ENCODE data around the gene MIF. TPM values are rescaled to one million over a fixed set of nuclear protein-coding genes. Genes with fewer than 3 reads are reported as not detected.
"Not testable (repeated sequence)": the region's sequence is repeated elsewhere in the genome, so short reads cannot be mapped to it uniquely, and the experiment has no call there.

Gene MIF
- total and polyA plus RNA-seq, 2 donors = 70.1 to 528 TPM

DNA sequence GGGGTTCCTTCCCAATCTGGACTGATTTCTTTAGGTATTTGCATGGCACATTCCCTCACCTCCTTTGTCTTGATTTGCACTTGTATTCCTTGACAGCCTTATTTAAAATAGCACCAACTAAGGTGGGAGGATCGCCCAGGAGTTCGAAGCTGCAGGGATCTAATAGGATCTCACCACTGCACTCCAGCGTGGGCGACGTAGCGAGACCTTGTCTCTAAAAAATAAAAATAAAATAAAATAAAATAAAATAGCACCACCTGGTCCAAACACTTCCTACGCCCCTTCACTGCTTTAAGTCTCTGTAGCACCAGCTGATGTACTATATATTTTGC lies 35.7 kb upstream of the MIF start:
- no peak overlapping the region for H3K27ac ChIP-seq (ENCODE audit: low read depth)
- H3K36me3 ChIP-seq (ENCODE audit: insufficient read depth) = no peaks in the 10 kb centered on the region
- H3K4me3 ChIP-seq (ENCODE audit: low read depth, low read length) = peak overlapping the region; percentile 43
- WGBS = 58% methylated on average over 7 of the region's 7 CpGs
- no peak for DNase-seq (ENCODE audit: extremely low spot score)
- H3K4me1 ChIP-seq (ENCODE audit: insufficient read depth) = no peaks in the 10 kb centered on the region

- Histone ChIP-seq H3K4me1 (ENCODE audit: insufficient read depth) (no peaks in the 10 kb centered on the region), H3K36me3 (ENCODE audit: insufficient read depth) (no peaks in the 10 kb centered on the region), H3K27ac (ENCODE audit: low read depth) (no peak overlapping the region), H3K4me3 (ENCODE audit: low read depth, low read length) (no peak overlapping the region)
- DNase-seq (ENCODE audit: extremely low spot score) = no peak
- WGBS = 91% methylated on average over 4 of the region's 4 CpGs
Observed at GRCh38 chr22:23859201-23859600, 35.0 kb upstream of the MIF start.

DNA sequence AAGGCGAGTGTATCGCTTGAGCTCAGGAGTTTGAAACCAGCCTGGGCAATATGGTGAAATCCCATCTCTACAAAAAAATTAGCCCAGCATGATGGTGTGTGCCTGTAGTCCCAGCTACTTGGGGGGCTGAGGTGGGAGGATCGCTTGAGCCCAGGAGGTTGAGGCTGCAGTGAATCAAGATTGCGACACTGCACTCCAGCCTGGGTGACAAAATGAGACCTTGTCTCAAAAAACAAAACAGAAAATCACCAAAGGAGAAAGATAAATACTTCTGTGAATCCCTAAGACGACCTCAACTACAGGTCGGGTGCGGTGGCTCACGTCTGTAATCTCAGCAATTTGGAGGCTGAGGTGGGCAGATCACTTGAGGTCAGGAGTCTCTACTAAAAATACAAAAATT lies 34.0 kb upstream of the MIF start:
- not testable (repeated sequence) for H3K36me3 ChIP-seq (ENCODE audit: insufficient read depth)
- WGBS = 95% methylated on average over 8 of the region's 8 CpGs

GRCh38 chr22:23862103-23862502 lies 32.1 kb upstream of the MIF start:
- no peak for DNase-seq (ENCODE audit: extremely low spot score)
- WGBS = 75% methylated on average over 3 of the region's 3 CpGs

More for the DNA sequence above, 34.0 kb upstream of the MIF start:
- H3K4me3 ChIP-seq (ENCODE audit: low read depth, low read length); H3K27ac ChIP-seq (ENCODE audit: low read depth); H3K4me1 ChIP-seq (ENCODE audit: insufficient read depth); DNase-seq (ENCODE audit: extremely low spot score): not testable (repeated sequence)

DNA sequence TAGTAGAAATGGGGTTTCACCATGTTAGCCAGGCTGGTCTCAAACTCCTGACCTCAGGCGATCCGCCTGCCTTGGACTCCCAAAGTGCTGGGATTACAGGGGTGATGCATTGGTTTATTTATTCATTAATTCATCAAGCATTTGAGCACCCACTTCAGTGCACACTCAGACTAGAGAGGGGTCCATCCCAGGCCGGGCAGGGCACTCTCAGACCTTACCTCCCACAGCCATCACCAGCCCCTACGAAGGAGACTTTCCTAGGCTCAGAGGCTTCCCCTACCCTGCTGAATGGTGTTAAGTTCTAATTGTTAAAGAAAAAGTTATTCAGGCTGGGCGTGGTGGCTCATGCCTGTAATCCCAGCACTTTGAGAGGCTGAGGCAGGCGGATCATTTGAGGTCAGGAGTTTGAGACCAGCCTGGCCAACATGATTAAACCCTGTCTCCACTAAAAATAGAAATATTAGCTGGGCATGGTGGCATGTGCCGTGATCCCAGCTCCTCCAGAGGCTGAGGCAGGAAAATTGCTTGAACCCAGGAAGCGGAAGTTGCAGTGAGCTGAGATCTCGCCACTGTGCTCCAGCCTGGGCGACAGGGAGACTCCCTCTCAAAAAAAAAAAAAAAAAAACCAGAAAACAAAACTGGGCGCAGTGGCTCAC lies 29.6 kb upstream of the MIF start:
- not testable (repeated sequence) for H3K4me1 ChIP-seq (ENCODE audit: insufficient read depth); H3K27ac ChIP-seq (ENCODE audit: low read depth); H3K36me3 ChIP-seq (ENCODE audit: insufficient read depth); H3K4me3 ChIP-seq (ENCODE audit: low read depth, low read length); DNase-seq (ENCODE audit: extremely low spot score)
- 67% methylated on average over 11 of the region's 11 CpGs for whole genome bisulfite sequencing

More at GRCh38 chr22:23862103-23862502, 32.1 kb upstream of the MIF start:
- H3K27ac ChIP-seq (ENCODE audit: low read depth) = no peak overlapping the region
- H3K4me1 ChIP-seq (ENCODE audit: insufficient read depth) = no peaks in the 10 kb centered on the region
- no peaks in the 10 kb centered on the region for H3K36me3 ChIP-seq (ENCODE audit: insufficient read depth)
- H3K4me3 ChIP-seq (ENCODE audit: low read depth, low read length) = no peak overlapping the region

DNA sequence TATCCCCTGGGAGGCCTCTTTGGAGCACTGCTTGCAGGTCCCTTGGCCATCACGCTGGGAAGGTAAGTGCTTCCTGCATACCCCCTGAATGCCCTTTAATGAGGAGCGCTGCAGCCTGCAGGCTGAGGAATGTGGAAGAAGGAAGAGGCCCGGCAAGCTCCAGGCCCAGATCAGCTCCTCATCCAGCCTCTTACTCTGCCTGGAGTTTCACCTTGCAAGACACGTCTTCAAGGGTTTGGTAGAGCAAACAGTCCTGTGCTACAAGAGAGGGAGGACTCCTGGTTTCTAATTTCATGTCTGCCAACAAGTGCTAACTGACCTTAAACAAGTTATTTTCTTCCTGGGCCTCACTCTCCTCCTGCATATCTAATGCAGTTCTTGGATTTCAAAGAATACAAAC lies 25.6 kb upstream of the MIF start:
- no peak overlapping the region for H3K4me3 ChIP-seq (ENCODE audit: low read depth, low read length)
- no peak overlapping the region for H3K27ac ChIP-seq (ENCODE audit: low read depth)
- DNase-seq (ENCODE audit: extremely low spot score) = no peak
- H3K36me3 ChIP-seq (ENCODE audit: insufficient read depth) = peaks cover 3% of the 10 kb centered on the region
- no peaks in the 10 kb centered on the region for H3K4me1 ChIP-seq (ENCODE audit: insufficient read depth)
- 90% methylated on average over 4 of the region's 4 CpGs for WGBS

DNA sequence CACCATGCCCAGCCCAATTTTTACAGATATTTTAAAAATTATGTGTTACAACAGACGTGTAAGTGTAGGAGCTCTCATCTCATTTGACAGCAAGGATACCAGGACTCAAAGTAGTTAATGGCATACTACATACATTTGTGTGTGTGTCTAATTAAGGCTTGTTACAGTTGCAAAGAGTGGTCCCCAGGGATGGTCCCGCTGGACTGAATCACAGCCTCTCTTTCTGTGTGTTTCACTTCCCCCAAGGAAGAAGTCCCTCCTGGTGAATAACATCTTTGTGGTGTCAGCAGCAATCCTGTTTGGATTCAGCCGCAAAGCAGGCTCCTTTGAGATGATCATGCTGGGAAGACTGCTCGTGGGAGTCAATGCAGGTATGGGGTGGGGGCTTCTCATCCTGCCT lies 19.3 kb upstream of the MIF start:
- no peaks in the 10 kb centered on the region for H3K36me3 ChIP-seq (ENCODE audit: insufficient read depth)
- DNase-seq (ENCODE audit: extremely low spot score) = no peak
- WGBS = 92% methylated on average over 4 of the region's 4 CpGs
- H3K4me3 ChIP-seq (ENCODE audit: low read depth, low read length) = no peak overlapping the region
- H3K27ac ChIP-seq (ENCODE audit: low read depth) = no peak overlapping the region
- H3K4me1 ChIP-seq (ENCODE audit: insufficient read depth) = no peaks in the 10 kb centered on the region

DNA sequence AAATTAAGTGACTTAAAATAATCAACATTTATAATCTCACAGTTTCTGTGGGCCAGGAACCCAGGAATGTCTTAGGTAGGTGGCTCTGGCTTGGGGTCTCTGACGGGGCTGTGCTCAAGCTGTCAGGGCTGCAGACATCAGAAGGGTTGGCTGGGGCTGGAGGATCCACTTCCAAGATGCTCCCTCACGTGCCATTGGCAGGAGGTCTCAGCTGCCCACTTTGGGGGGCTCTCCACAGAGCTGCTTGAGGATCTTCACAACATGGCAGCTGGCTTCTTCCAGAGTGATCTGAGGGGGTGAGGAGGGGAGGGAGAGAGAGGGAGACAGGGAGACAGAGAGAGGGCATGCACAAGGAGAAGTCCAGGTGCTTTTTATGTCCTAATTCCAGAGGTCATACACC lies 18.4 kb upstream of the MIF start:
- Histone ChIP-seq H3K4me3 (ENCODE audit: low read depth, low read length) (no peak overlapping the region), H3K4me1 (ENCODE audit: insufficient read depth) (no peaks in the 10 kb centered on the region), H3K27ac (ENCODE audit: low read depth) (no peak overlapping the region), H3K36me3 (ENCODE audit: insufficient read depth) (no peaks in the 10 kb centered on the region)
- WGBS = 85% methylated on average over 2 of the region's 2 CpGs
- DNase-seq (ENCODE audit: extremely low spot score) = no peak

GRCh38 chr22:23877566-23877965 lies 16.6 kb upstream of the MIF start:
- no peaks in the 10 kb centered on the region for H3K36me3 ChIP-seq (ENCODE audit: insufficient read depth)
- H3K4me1 ChIP-seq (ENCODE audit: insufficient read depth) = no peaks in the 10 kb centered on the region
- WGBS = 93% methylated on average over 8 of the region's 8 CpGs
- no peak for DNase-seq (ENCODE audit: extremely low spot score)
- no peak overlapping the region for H3K4me3 ChIP-seq (ENCODE audit: low read depth, low read length)
- H3K27ac ChIP-seq (ENCODE audit: low read depth) = no peak overlapping the region

DNA sequence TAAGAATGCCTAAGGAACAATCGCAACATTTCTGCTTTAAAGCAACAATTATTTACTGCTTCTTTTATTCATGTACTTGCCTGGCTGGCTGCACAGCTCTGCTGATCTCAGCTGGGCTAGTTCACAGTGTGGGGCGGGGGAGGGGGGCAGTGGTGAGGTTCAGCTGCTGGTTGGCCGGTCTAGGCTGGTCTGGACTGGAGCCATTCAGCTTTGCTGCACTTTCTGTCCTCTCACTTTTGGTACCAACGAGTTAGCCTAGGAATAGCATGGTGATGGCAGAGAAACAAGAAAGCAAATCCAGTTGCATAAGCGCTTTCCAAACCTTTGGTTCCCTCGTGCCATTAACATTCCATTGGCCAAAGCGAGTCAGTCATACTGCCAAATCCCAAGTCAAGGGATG lies 16.0 kb upstream of the MIF start:
- H3K4me3 ChIP-seq (ENCODE audit: low read depth, low read length) = no peak overlapping the region
- 85% methylated on average over 7 of the region's 7 CpGs for WGBS
- no peaks in the 10 kb centered on the region for H3K36me3 ChIP-seq (ENCODE audit: insufficient read depth)
- H3K4me1 ChIP-seq (ENCODE audit: insufficient read depth) = no peaks in the 10 kb centered on the region
- no peak for DNase-seq (ENCODE audit: extremely low spot score)
- no peak overlapping the region for H3K27ac ChIP-seq (ENCODE audit: low read depth)

GRCh38 chr22:23882370-23882769 lies 11.8 kb upstream of the MIF start:
- H3K4me1 ChIP-seq (ENCODE audit: insufficient read depth) = no peaks in the 10 kb centered on the region
- H3K4me3 ChIP-seq (ENCODE audit: low read depth, low read length) = no peak overlapping the region
- no peak for DNase-seq (ENCODE audit: extremely low spot score)
- 93% methylated on average over 20 of the region's 20 CpGs for WGBS
- H3K27ac ChIP-seq (ENCODE audit: low read depth) = no peak overlapping the region
- H3K36me3 ChIP-seq (ENCODE audit: insufficient read depth) = no peaks in the 10 kb centered on the region

DNA sequence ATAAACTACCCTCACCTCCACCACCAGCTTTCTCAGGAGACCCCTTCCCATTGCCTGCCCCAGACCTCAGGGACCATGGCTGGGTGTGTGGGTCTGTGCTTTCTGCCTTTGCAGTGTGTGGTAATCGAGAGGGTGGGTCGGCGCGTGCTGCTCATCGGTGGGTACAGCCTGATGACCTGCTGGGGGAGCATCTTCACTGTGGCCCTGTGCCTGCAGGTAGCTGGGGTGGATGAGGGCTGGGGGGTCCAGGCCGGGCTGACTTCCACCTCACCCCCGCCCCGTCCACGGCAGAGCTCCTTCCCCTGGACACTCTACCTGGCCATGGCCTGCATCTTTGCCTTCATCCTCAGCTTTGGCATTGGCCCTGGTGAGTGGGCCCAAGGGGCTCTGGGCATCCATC lies 10.5 kb upstream of the MIF start:
- no peak for DNase-seq (ENCODE audit: extremely low spot score)
- H3K36me3 ChIP-seq (ENCODE audit: insufficient read depth) = no peaks in the 10 kb centered on the region
- no peaks in the 10 kb centered on the region for H3K4me1 ChIP-seq (ENCODE audit: insufficient read depth)
- no peak overlapping the region for H3K27ac ChIP-seq (ENCODE audit: low read depth)
- H3K4me3 ChIP-seq (ENCODE audit: low read depth, low read length) = no peak overlapping the region
- 97% methylated on average over 9 of the region's 9 CpGs for WGBS

GRCh38 chr22:23884140-23884539 lies 10.0 kb upstream of the MIF start:
- no peaks in the 10 kb centered on the region for H3K36me3 ChIP-seq (ENCODE audit: insufficient read depth)
- no peak overlapping the region for H3K4me3 ChIP-seq (ENCODE audit: low read depth, low read length)
- no peak for DNase-seq (ENCODE audit: extremely low spot score)
- 88% methylated on average over 9 of the region's 9 CpGs for WGBS
- no peak overlapping the region for H3K27ac ChIP-seq (ENCODE audit: low read depth)
- no peaks in the 10 kb centered on the region for H3K4me1 ChIP-seq (ENCODE audit: insufficient read depth)

GRCh38 chr22:23888615-23889401 lies 5.4 kb upstream of the MIF start:
- no peak for DNase-seq (ENCODE audit: extremely low spot score)
- Histone ChIP-seq H3K4me3 (ENCODE audit: low read depth, low read length) (no peak overlapping the region), H3K27ac (ENCODE audit: low read depth) (no peak overlapping the region), H3K4me1 (ENCODE audit: insufficient read depth) (no peaks in the 10 kb centered on the region), H3K36me3 (ENCODE audit: insufficient read depth) (no peaks in the 10 kb centered on the region)
- 62% methylated on average over 11 of the region's 11 CpGs for WGBS

All from urinary bladder (tissue), 4 donors.